ENCODE results near the gene C11orf98.
A peak's percentile ranks its signal among the peaks of the same experiment; 100 is the strongest.
"Not testable (repeated sequence)": the region's sequence is repeated elsewhere in the genome, so short reads cannot be mapped to it uniquely, and the experiment has no call there.

C11orf98 gene

DNA sequence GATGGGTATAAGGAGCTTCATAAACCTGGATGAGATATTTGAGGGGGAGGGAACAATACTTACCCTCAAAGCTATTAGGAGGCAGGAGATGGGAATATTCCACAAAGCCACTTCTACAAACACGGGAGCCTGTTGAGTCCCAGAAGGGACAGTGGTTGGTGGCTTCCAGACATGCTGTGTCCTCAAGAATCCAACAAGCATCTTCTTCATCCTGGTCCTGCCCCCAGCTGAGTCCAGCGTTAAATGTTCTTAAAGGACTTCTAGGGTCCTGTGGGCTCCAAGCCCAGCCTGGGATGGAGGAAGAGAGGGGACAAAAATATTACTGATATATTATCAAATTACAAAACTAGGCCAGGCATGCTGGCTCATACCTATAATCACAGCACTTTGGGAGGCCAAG, 2.5 kb upstream of the C11orf98 start:
- H3K36me3 ChIP-seq (ENCODE audit: insufficient read depth, low read depth, low read length), result peaks cover 33% of the 10 kb centered on the region
- peak overlapping the region; percentile 80 for H3K27ac ChIP-seq (ENCODE audit: low read length)
- H3K4me3 ChIP-seq (ENCODE audit: low read length), result peak overlapping the region; percentile 98; the same call in 1 of the 2 replicates
- peaks cover 10% of the 10 kb centered on the region; the same call in 1 of the 2 replicates for H3K4me1 ChIP-seq (ENCODE audit: insufficient read depth, low read length)
- H3K9me3 ChIP-seq (ENCODE audit: insufficient read depth, low read depth, low read length), result no peaks in the 10 kb centered on the region
- peak overlapping the region; percentile 100; the same call in 1 of the 2 replicates for H3K9ac ChIP-seq (ENCODE audit: low read depth, low read length)
- H3K27me3 ChIP-seq (ENCODE audit: insufficient read depth, low read length), result no peaks in the 10 kb centered on the region

DNA sequence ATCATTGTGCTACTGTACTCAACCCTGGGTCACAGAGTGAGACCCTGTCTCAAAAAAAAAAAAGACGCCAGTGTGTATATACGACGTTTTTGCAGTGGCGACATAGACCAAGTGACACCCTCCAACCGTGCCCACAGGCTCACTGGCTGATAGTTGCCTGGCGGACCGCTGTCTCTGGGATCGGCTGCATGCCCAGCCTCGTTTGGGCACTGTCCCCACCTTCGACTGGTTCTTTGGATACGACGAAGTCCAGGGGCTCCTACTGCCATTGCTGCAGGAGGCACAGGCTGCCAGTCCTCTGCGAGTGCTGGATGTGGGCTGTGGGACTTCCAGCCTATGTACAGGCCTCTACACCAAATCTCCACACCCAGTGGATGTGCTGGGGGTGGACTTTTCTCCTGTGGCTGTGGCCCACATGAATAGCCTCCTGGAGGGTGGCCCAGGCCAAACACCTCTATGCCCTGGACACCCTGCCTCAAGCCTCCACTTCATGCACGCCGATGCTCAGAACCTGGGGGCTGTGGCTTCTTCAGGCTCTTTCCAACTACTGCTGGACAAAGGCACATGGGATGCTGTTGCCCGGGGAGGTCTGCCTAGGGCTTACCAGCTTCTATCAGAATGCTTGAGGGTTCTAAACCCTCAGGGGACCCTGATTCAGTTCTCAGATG, 1.4 kb upstream of the C11orf98 start:
- Histone ChIP-seq H3K4me3 (ENCODE audit: low read length) (peak overlapping the region; percentile 98), H3K27ac (ENCODE audit: low read length) (peak overlapping the region; percentile 80), H3K9me3 (ENCODE audit: insufficient read depth, low read depth, low read length) (no peaks in the 10 kb centered on the region), H3K9ac (ENCODE audit: low read depth, low read length) (peak overlapping the region; percentile 100), H3K27me3 (ENCODE audit: insufficient read depth, low read length) (no peaks in the 10 kb centered on the region), H3K4me1 (ENCODE audit: insufficient read depth, low read length) (peaks cover 10% of the 10 kb centered on the region; the same call in 1 of the 2 replicates), H3K36me3 (ENCODE audit: insufficient read depth, low read depth, low read length) (peaks cover 42% of the 10 kb centered on the region)

DNA sequence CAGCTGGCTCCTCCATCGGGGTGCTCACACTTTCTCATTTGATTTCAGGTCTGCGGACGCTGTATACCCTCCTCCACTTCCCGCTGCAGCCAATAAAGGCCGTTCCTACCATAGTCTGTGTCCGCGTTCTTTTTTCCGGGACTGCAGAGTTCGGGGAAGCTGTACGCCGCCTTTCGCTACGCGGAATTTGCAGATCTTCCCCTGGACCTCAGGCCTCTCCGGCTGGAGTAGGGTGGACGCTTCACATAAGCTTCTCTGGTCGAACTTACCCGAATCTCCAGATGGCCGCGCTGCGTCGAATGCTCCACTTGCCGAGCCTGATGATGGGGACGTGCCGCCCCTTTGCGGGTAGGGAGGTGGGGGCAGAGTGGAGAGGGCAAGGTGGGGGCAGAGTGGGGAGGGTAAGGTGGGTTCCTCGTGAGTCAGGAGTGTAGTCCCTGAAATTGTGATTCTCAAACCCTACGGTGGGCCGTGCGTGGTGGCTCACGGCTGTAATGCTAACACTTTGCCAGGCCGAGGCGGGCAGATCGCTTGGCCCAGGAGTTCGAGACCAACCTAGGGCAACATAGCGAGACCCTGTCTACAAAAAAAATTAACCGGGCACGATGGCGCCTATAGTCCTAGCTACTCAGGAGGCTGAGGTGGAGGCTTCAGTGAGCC, 719 bp upstream of the C11orf98 start:
- peak overlapping the region; percentile 80 for H3K27ac ChIP-seq (ENCODE audit: low read length)
- peak overlapping the region; percentile 98 for H3K4me3 ChIP-seq (ENCODE audit: low read length)
- no peaks in the 10 kb centered on the region for H3K27me3 ChIP-seq (ENCODE audit: insufficient read depth, low read length)
- no peaks in the 10 kb centered on the region for H3K9me3 ChIP-seq (ENCODE audit: insufficient read depth, low read depth, low read length)
- peaks cover 10% of the 10 kb centered on the region; the same call in 1 of the 2 replicates for H3K4me1 ChIP-seq (ENCODE audit: insufficient read depth, low read length)
- H3K36me3 ChIP-seq (ENCODE audit: insufficient read depth, low read depth, low read length), result peaks cover 44% of the 10 kb centered on the region
- peak overlapping the region; percentile 100 for H3K9ac ChIP-seq (ENCODE audit: low read depth, low read length)

DNA sequence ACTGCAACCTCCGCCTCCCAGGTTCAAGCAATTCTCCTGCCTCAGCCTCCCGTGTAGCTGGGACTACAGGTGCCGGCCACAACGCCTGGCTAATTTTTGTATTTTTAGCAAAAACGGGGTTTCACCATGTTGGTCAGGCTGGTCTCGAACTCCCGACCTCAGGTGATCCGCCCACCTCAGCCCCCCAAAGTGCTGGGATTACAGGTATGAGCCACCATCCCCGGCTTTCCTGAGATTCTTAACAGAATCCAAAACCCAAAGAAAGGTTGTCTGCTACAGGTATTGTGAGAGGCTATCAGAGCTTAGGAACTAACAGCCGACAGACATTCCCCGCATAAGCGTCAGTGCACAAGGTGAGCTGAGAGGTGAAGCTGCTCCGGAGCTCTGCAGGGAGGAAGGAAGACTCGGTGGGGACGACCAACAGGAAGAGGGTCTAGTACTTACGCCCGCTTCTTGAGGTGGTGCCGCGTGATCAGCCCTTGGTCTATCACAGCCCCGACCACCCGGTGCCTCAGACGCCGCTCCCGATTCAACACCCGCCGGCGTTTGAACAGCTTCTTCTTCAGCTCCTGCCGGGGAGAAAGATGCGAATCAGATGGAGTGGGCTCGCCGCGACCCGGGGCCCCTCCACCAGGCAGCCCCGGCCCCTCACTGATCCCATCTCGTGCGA, 470 bp downstream of the C11orf98 start:
- Histone ChIP-seq H3K27me3 (ENCODE audit: insufficient read depth, low read length) (no peaks in the 10 kb centered on the region), H3K9me3 (ENCODE audit: insufficient read depth, low read depth, low read length) (no peaks in the 10 kb centered on the region), H3K4me1 (ENCODE audit: insufficient read depth, low read length) (peaks cover 10% of the 10 kb centered on the region; the same call in 1 of the 2 replicates), H3K27ac (ENCODE audit: low read length) (peak overlapping the region; percentile 68), H3K9ac (ENCODE audit: low read depth, low read length) (peak overlapping the region; percentile 100; the same call in 1 of the 2 replicates), H3K36me3 (ENCODE audit: insufficient read depth, low read depth, low read length) (peaks cover 44% of the 10 kb centered on the region), H3K4me3 (ENCODE audit: low read length) (peak overlapping the region; percentile 98)

DNA sequence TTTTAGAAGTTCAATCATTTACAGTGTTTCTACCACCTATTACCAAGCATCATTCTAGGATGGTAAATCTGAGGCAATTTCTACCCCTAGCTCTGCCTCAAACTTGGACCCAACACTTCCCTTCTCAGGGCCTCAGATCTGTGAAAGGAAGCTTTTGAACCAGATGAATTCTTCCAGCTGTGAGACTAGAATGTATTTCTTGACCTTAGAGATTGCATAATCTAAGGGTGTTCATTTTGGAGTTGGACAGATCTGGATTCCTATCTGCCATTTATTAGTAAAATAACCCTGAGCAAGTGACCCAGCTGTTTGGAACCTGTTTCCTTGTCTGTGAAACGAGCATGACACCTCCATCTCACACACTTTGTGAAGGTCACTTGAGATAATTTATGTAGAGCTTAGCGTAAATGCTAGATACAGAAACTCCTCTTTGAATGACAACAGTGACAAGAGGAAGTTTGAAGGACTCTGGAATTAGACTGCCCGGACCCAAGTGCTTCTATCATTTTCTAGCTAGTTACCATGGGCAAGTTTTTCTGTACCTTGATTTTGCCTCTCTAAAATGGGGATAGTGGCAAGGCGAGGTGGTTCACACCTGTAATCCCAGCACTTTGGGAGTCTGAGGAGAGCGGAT, 8.1 kb downstream of the C11orf98 start:
- H3K9ac ChIP-seq (ENCODE audit: low read depth, low read length), result no peak overlapping the region
- 0 out of 2 replicates have a peak, but pooled peaks cover 5% of the 10 kb centered on the region for H3K36me3 ChIP-seq (ENCODE audit: insufficient read depth, low read depth, low read length)
- H3K4me3 ChIP-seq (ENCODE audit: low read length), result no peak overlapping the region
- H3K4me1 ChIP-seq (ENCODE audit: insufficient read depth, low read length), result 0 out of 2 replicates have a peak, but pooled peaks cover 2% of the 10 kb centered on the region
- H3K27me3 ChIP-seq (ENCODE audit: insufficient read depth, low read length), result no peaks in the 10 kb centered on the region
- H3K27ac ChIP-seq (ENCODE audit: low read length), result no peak overlapping the region
- H3K9me3 ChIP-seq (ENCODE audit: insufficient read depth, low read depth, low read length), result no peaks in the 10 kb centered on the region

DNA sequence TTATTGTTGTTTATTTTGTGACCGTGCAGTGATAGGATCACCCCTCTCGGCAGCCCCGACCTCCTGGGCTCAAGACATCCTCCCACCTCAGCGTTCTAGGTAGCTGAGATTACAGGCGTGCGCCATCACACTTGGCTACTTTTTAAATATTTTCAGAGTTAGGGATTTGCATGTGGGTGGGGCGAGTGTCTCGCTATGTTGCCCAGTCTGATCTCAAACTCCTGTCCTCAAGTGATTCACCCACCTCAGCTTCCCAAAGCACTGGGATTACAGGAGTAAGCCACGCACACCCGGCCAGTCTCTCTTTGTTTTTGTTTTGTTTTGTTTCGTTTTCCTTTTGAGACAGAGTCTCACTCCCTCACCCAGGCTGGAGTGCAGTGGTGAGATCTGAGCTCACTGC, 10.7 kb downstream of the C11orf98 start:
- Histone ChIP-seq H3K9me3 (ENCODE audit: insufficient read depth, low read depth, low read length) (no peaks in the 10 kb centered on the region), H3K27me3 (ENCODE audit: insufficient read depth, low read length) (no peaks in the 10 kb centered on the region), H3K36me3 (ENCODE audit: insufficient read depth, low read depth, low read length) (peaks cover 6% of the 10 kb centered on the region), H3K4me1 (ENCODE audit: insufficient read depth, low read length) (0 out of 2 replicates have a peak, but pooled peaks cover 2% of the 10 kb centered on the region), H3K27ac (ENCODE audit: low read length) (no peak overlapping the region), H3K4me3 (ENCODE audit: low read length) (no peak overlapping the region), H3K9ac (ENCODE audit: low read depth, low read length) (no peak overlapping the region)

DNA sequence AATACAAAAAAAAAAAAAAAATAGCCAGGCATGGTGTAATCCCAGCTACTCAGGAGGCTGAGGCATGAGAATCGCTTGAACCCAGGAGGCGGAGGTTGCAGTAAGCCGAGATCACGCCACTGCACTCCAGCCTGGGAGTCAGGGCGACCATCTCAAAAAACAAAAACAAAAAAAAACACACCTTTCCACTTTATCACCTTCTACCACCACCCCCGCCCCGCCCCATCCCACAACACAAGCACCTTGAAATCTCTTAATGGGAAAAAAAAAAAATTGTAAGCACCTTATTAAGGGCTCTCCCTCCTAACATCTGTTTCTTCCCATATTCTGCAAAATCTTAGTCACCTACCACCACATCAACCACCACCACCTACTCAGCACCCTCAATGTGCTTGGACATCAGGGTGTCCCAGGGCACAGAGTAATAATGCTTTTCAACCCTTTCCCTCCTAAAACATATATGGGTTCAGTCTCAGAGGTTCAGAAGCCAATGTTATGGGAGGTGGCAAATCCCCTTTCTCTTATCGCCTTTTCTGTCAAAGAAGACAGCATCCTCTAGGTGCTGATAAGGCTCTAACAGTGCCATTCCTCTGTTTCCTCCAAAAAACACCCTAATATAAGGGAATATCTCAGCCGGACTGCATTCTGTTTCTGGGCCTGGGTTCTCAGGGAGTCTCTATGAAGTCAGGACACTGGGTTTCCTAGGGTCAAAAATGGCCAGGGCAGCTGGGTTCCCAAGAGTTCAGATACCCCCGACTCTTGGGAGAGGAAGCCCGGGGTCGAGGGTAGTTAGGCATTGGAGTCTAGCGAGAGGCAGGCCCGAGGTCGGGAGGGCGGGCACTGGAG, 12.6 kb downstream of the C11orf98 start:
- peak overlapping the region; percentile 10 for H3K27ac ChIP-seq (ENCODE audit: low read length)
- H3K36me3 ChIP-seq (ENCODE audit: insufficient read depth, low read depth, low read length), result peaks cover 21% of the 10 kb centered on the region
- H3K4me1 ChIP-seq (ENCODE audit: insufficient read depth, low read length), result 0 out of 2 replicates have a peak, but pooled peaks cover 2% of the 10 kb centered on the region
- peak overlapping the region; percentile 100 for H3K4me3 ChIP-seq (ENCODE audit: low read length)
- H3K9ac ChIP-seq (ENCODE audit: low read depth, low read length), result peak overlapping the region; percentile 96
- H3K27me3 ChIP-seq (ENCODE audit: insufficient read depth, low read length), result no peaks in the 10 kb centered on the region
- H3K9me3 ChIP-seq (ENCODE audit: insufficient read depth, low read depth, low read length), result no peaks in the 10 kb centered on the region

DNA sequence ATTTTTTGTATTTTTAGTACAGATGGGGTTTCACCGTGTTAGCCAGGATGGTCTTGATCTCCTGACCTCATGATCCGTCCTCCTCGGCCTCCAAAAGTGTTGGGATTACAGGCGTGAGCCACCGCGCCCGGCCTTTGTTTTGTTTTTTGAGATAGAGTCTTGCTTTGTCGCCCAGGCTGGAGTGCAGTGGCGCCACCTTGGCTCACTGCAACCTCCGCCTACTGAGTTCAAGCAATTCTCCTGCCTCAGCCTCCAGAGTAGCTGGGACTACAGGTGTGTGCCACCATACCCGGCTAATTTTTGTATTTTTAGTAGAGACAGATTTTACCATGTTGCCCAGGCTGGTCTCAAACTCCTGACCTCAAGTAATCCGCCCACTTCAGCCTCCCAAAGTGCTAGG, 14.7 kb downstream of the C11orf98 start:
- not testable (repeated sequence) for H3K27me3 ChIP-seq (ENCODE audit: insufficient read depth, low read length); H3K4me1 ChIP-seq (ENCODE audit: insufficient read depth, low read length); H3K27ac ChIP-seq (ENCODE audit: low read length); H3K4me3 ChIP-seq (ENCODE audit: low read length); H3K9ac ChIP-seq (ENCODE audit: low read depth, low read length); H3K9me3 ChIP-seq (ENCODE audit: insufficient read depth, low read depth, low read length)
- peaks cover 21% of the 10 kb centered on the region for H3K36me3 ChIP-seq (ENCODE audit: insufficient read depth, low read depth, low read length)

DNA sequence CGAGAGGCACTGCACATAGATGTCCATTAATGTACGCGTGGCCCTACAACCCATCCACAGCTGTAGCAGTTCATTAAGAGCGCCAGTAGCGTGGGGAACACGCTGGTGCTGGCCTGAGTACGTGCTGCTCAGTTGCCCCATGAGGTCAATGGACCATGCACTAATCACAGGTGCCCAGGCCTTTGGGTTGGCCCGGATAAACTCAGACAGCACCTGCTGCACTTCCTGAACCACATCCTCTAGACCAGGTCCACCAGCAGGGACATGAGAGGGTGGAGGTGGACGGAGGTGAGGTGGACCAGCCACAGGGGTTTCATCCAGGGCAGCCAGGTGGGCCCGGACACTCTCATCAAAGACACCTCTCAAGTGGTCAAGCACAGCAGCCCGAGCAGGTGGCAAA, 15.5 kb downstream of the C11orf98 start:
- Histone ChIP-seq H3K9ac (ENCODE audit: low read depth, low read length) (no peak overlapping the region), H3K9me3 (ENCODE audit: insufficient read depth, low read depth, low read length) (no peaks in the 10 kb centered on the region), H3K27ac (ENCODE audit: low read length) (no peak overlapping the region), H3K4me1 (ENCODE audit: insufficient read depth, low read length) (peaks cover 2% of the 10 kb centered on the region; the same call in 1 of the 2 replicates), H3K27me3 (ENCODE audit: insufficient read depth, low read length) (no peaks in the 10 kb centered on the region), H3K36me3 (ENCODE audit: insufficient read depth, low read depth, low read length) (peaks cover 25% of the 10 kb centered on the region), H3K4me3 (ENCODE audit: low read length) (no peak overlapping the region)

DNA sequence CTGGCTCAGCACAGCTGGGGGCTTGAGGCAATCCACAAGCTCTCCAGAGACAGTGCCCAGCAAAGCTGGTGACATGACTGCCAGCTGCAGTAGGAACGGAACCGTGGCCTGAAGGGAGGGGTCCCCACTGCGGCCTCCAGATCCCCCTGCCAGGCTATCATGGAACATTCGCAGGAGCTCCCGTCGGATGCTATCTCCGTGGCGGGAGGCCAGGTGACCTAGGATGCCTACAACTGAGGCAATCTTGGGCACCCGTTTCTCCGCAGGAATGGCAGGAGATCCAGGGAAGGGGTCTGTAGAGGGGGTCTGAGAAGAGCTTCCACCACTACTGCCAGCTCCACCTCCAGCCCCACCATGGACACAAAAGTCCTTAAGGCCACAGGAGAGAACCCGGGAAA, 16.0 kb downstream of the C11orf98 start:
- Histone ChIP-seq H3K4me1 (ENCODE audit: insufficient read depth, low read length) (peaks cover 2% of the 10 kb centered on the region; the same call in 1 of the 2 replicates), H3K36me3 (ENCODE audit: insufficient read depth, low read depth, low read length) (peaks cover 31% of the 10 kb centered on the region), H3K4me3 (ENCODE audit: low read length) (no peak overlapping the region), H3K9ac (ENCODE audit: low read depth, low read length) (no peak overlapping the region), H3K9me3 (ENCODE audit: insufficient read depth, low read depth, low read length) (no peaks in the 10 kb centered on the region), H3K27me3 (ENCODE audit: insufficient read depth, low read length) (no peaks in the 10 kb centered on the region), H3K27ac (ENCODE audit: low read length) (no peak overlapping the region)
